Heart left ventricle (tissue), 13 donors: Measurements from ENCODE around the gene RHOJ.

ENCODE experiments used
- POLR2A ChIP-seq, 2 donors: fragments of 450-650 bp; IDR thresholded peaks; one replicate each; pipeline ENCODE4 v1.6.1; 2017; ENCODE audit warnings: antibody characterized with exemption in 2 of 2, mild to moderate bottlenecking in 2 of 2, moderate library complexity in 2 of 2
- TF ChIP-seq, protein P1 (sequence below), 12 donors: fragments of 200-600 bp; sonication (generic) in 4 of 12; IDR thresholded peaks; one replicate each; pipeline versions ENCODE4 v1.5.0 to v1.8.0; 2018 to 2022; ENCODE audit warnings: antibody characterized with exemption in 12 of 12, mild to moderate bottlenecking in 5 of 12
- donor health status: ischemic (EF 13 %, LVEDD 7.1; RV severe dilation, severe dysfunction).
- donor health status: DM: no; HTN: yes; CAD: no.
- donor health status: DM: no; HTN: no; CAD: no.
- donor health status: ischemic (EF 25% LVEDD 6.9; RV normal size, moderate dysfunction).
- donor health status: ischemic (EF 25% LVEDD 5.7; RV mildly dilated, moderate dysfunction).
- donor health status: ischemic (EF 35%, LVEDD 5.7; RV mildly dilated, moderate dysfunction).
- donor health status: nonischemic (EF 11% LVEDD 7.7; RV severe dilation, severe dysfunction).
- donor health status: DM: yes; HTN: yes; CAD: no.
- donor health status: PGD.
- donor health status: ischemic (EF 29% LVEDD 5.4; RV normal size, mild dysfunction).
- donor health status: nonischemic (EF 23%, LVEDD 6.1; RV moderate dilation, normal function).

DNA sequence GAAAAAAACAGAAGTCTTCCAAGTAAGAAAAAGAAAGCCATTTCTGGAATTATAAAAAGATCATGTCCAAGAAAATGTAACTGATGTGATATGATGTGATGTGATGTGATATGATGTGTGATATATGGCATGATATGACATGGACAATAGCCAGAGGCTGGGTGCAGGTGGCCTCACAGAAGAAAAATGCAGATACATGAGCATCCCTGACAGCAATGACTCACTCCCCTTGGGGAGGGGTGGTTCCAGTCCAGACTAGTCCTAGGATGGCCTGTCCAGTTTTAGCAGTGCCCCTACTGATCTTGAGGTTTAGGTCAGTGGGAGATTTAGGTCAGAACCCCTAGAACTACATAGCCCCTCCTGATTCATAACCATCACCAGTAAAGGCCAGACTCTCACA, 3.5 kb upstream of the RHOJ start:
- TF ChIP-seq, protein P1, sequence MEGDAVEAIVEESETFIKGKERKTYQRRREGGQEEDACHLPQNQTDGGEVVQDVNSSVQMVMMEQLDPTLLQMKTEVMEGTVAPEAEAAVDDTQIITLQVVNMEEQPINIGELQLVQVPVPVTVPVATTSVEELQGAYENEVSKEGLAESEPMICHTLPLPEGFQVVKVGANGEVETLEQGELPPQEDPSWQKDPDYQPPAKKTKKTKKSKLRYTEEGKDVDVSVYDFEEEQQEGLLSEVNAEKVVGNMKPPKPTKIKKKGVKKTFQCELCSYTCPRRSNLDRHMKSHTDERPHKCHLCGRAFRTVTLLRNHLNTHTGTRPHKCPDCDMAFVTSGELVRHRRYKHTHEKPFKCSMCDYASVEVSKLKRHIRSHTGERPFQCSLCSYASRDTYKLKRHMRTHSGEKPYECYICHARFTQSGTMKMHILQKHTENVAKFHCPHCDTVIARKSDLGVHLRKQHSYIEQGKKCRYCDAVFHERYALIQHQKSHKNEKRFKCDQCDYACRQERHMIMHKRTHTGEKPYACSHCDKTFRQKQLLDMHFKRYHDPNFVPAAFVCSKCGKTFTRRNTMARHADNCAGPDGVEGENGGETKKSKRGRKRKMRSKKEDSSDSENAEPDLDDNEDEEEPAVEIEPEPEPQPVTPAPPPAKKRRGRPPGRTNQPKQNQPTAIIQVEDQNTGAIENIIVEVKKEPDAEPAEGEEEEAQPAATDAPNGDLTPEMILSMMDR (IDR thresholded peaks at IDR 0.05) = no peak
- no peak for TF ChIP-seq POLR2A (IDR thresholded peaks at IDR 0.05)
